Smooth muscle cell (in vitro differentiated cells): Measurements from ENCODE around the gene NMNAT1. TPM values are rescaled to one million over a fixed set of nuclear protein-coding genes. Genes with fewer than 3 reads are reported as not detected.

Source experiments
- DNase-seq: peaks from one replicate; lab custom pipeline; 2025; ENCODE audit not compliant: unreplicated experiment; lab: John Stamatoyannopoulos, UW
- H2AFZ ChIP-seq: fragments of 200-600 bp; sonication (generic); 2 replicates; pipeline ENCODE4 v1.6.0; 2016; ENCODE audit warnings: antibody characterized with exemption, low read depth, mild to moderate bottlenecking
- H3F3A ChIP-seq: fragments of 200-600 bp; sonication (generic); 2 replicates; pipeline ENCODE4 v1.6.0; 2017; ENCODE audit warnings: antibody characterized with exemption, low read depth
- H3K27ac ChIP-seq: fragments of 200-600 bp; sonication (generic); 2 replicates; pipeline ENCODE4 v1.5.1; 2016; ENCODE audit warnings: low read depth, mild to moderate bottlenecking
- H3K27me3 ChIP-seq: fragments of 200-600 bp; sonication (generic); 2 replicates; pipeline ENCODE4 v1.6.1; 2016; ENCODE audit warnings: low read depth, mild to moderate bottlenecking
- H3K36me3 ChIP-seq: fragments of 200-600 bp; sonication (generic); 2 replicates; pipeline ENCODE4 v1.5.1; 2016; ENCODE audit warnings: low read depth
- H3K4me1 ChIP-seq: fragments of 200-600 bp; sonication (generic); 2 replicates; pipeline ENCODE4 v1.5.1; 2016; ENCODE audit warnings: low read depth
- H3K4me2 ChIP-seq: fragments of 200-600 bp; sonication (generic); 2 replicates; pipeline ENCODE4 v1.6.0; 2016; ENCODE audit warnings: mild to moderate bottlenecking
- H3K4me3 ChIP-seq: fragments of 200-600 bp; sonication (generic); 2 replicates; pipeline ENCODE4 v1.5.1; 2016; ENCODE audit warnings: mild to moderate bottlenecking
- H3K79me2 ChIP-seq: fragments of 200-600 bp; sonication (generic); 2 replicates; pipeline ENCODE4 v1.6.0; 2016; ENCODE audit warnings: low read depth, mild to moderate bottlenecking
- H3K9ac ChIP-seq: fragments of 200-600 bp; sonication (generic); 2 replicates; pipeline ENCODE4 v1.6.0; 2016; ENCODE audit warnings: low read depth
- H3K9me3 ChIP-seq: fragments of 200-600 bp; sonication (generic); replicated peaks from 2 replicates; pipeline ENCODE4 v1.5.1; 2016; ENCODE audit warnings: low read depth
- H4K20me1 ChIP-seq: fragments of 200-600 bp; sonication (generic); 2 replicates; pipeline ENCODE4 v1.6.0; 2016; ENCODE audit warnings: low read depth
- WGBS: methylation state at CpG from one replicate; pipeline ENCODE4 v1.1.7; 2016; ENCODE audit warnings: low lambda C conversion rate; 5-methylcytosine and 5-hydroxymethylcytosine counted together
- polyA plus RNA-seq: library from polyadenylated mRNA; unstranded; fragments of >200 nt; fragmentation: Nextera tagmentation; extraction: Ambion mirVana; gene quantifications from 2 replicates; pipeline ENCODE4 v1.2.1, GENCODE V29; 2016
- total RNA-seq: library from RNA; depleted of rRNA; stranded (reverse); fragments of >200 nt; gene quantifications from 2 replicates; pipeline ENCODE4 v1.2.3, GENCODE V29; 2014
- TF ChIP-seq, protein P1 (sequence below): fragments of 200-600 bp; sonication (generic); IDR thresholded peaks from 2 replicates; pipeline ENCODE4 v1.5.1; 2017; ENCODE audit warnings: borderline replicate concordance, mild to moderate bottlenecking, antibody characterized with exemption; ENCODE audit not compliant: insufficient read depth, poor library complexity, severe bottlenecking

Gene NMNAT1
- total and polyA plus RNA-seq, 2 experiments from 2014 or later, result 7.4 to 9.8 TPM

DNA sequence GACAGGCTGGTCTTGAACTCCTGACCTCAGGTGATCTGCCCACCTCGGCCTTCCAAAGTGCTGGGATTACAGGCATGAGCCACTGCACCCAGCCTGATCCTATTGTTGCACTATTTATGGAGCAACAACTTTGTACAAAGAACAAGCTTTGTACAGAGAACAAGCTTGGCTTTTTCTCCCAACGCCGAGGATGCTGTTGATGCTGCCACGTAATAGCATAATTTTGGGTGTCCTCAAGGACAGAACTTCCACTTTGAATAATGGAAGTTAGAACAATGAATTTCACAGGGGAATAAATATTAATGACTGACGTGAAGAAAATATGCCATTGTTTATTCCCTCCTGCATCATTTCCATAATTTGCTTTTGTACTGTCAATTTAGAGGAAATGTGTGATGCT is 41.0 kb downstream of the NMNAT1 start:
- Histone ChIP-seq H3K9me3 (no peaks in the 10 kb centered on the region), H3K79me2 (no peaks in the 10 kb centered on the region)

DNA sequence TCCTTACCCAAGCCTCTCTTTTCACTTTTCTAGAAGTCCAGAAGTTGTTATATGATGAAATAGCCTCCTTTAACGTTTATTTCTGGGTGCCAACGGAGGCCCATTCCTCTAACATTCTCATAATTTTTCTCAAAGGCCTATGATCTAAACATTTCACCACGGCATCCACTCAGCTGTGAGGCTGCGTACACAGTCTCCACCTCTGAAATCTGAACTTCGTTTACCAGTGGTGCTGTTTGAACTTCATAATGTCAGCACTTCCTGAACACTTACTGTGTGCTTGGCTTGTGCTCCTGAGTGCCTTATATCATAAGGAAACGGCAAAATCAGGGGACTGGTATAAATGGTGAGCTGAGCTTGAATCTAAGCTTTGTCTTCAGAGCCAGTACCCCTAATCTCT is 41.7 kb downstream of the NMNAT1 start:
- Histone ChIP-seq H3K4me2 (no peak overlapping the region), H3K36me3 (no peaks in the 10 kb centered on the region), H3K27me3 (no peaks in the 10 kb centered on the region), H3K9ac (no peak overlapping the region), H3K4me1 (no peaks in the 10 kb centered on the region), H2AFZ (no peak overlapping the region), H3K4me3 (no peak overlapping the region), H3K27ac (no peak overlapping the region), H3K79me2 (no peaks in the 10 kb centered on the region), H3F3A (no peaks in the 10 kb centered on the region), H4K20me1 (no peaks in the 10 kb centered on the region), H3K9me3 (no peaks in the 10 kb centered on the region)
- no peak for DNase-seq
- WGBS, result 73% methylated on average over 6 of the region's 6 CpGs
- TF ChIP-seq, protein P1, sequence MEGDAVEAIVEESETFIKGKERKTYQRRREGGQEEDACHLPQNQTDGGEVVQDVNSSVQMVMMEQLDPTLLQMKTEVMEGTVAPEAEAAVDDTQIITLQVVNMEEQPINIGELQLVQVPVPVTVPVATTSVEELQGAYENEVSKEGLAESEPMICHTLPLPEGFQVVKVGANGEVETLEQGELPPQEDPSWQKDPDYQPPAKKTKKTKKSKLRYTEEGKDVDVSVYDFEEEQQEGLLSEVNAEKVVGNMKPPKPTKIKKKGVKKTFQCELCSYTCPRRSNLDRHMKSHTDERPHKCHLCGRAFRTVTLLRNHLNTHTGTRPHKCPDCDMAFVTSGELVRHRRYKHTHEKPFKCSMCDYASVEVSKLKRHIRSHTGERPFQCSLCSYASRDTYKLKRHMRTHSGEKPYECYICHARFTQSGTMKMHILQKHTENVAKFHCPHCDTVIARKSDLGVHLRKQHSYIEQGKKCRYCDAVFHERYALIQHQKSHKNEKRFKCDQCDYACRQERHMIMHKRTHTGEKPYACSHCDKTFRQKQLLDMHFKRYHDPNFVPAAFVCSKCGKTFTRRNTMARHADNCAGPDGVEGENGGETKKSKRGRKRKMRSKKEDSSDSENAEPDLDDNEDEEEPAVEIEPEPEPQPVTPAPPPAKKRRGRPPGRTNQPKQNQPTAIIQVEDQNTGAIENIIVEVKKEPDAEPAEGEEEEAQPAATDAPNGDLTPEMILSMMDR, result no peak

More for the DNA sequence above, 41.0 kb downstream of the NMNAT1 start:
- Histone ChIP-seq H2AFZ (no peak overlapping the region), H3K4me1 (no peaks in the 10 kb centered on the region), H3K4me2 (no peak overlapping the region), H3K9ac (no peak overlapping the region), H3F3A (no peaks in the 10 kb centered on the region), H3K27ac (no peak overlapping the region), H4K20me1 (no peaks in the 10 kb centered on the region), H3K4me3 (no peak overlapping the region), H3K36me3 (no peaks in the 10 kb centered on the region), H3K27me3 (no peaks in the 10 kb centered on the region)
- DNase-seq, result no peak
- TF ChIP-seq, protein P1, result no peak
- WGBS, result 96% methylated on average over 5 of the region's 5 CpGs

DNA sequence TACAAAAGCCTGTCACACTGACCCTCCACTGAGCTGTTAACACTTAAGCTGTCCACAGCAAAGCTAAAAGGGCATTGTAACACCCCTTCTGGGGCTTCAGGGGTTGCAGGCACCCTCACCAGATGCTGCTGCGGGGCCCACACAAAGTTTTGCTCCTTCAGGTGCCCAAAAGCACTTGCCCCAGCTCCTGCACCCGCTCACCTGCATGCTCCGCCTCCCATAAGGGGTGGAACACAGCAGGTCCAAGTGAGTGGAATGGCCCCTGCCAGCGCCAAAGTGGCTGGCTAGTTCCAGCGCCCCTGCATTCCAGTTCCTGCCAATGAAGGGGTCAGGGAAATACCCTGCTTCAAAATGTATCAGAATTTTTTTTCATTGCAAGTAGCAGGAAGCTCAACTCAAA is 46.5 kb downstream of the NMNAT1 start:
- H3K4me1 ChIP-seq, result no peaks in the 10 kb centered on the region
- no peak for DNase-seq
- H3K9me3 ChIP-seq, result no peaks in the 10 kb centered on the region
- no peak overlapping the region for H3K4me3 ChIP-seq
- no peaks in the 10 kb centered on the region for H3K79me2 ChIP-seq
- H2AFZ ChIP-seq, result no peak overlapping the region
- H4K20me1 ChIP-seq, result no peaks in the 10 kb centered on the region
- H3K4me2 ChIP-seq, result no peak overlapping the region
- peaks cover 7% of the 10 kb centered on the region for H3K27me3 ChIP-seq
- H3K27ac ChIP-seq, result no peak overlapping the region
- TF ChIP-seq, protein P1, result no peak
- no peaks in the 10 kb centered on the region for H3F3A ChIP-seq
- H3K9ac ChIP-seq, result no peak overlapping the region
- WGBS, result 86% methylated on average over 5 of the region's 5 CpGs
- H3K36me3 ChIP-seq, result no peaks in the 10 kb centered on the region

DNA sequence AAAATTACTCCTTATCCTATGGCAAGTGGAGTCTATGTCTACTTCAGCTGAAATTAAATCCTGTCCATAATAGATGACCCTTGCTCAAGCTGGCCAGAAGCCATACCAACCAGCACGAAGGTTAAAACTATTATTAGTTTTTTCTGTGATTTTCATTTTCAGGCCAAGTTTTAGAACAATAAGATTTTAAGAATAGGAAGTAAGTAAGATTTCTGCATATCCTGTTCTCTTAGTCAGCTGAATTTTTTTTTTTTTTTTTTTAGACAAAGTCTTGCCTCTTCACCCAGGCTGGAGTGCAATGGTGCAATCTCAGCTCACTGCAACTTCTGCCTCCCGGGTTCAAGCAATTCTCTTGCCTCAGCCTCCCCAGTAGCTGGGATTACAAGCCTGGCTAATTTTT is 47.7 kb downstream of the NMNAT1 start:
- Histone ChIP-seq H3K4me2 (no peak overlapping the region), H3K79me2 (no peaks in the 10 kb centered on the region), H3F3A (no peaks in the 10 kb centered on the region), H4K20me1 (no peaks in the 10 kb centered on the region), H3K9me3 (no peaks in the 10 kb centered on the region), H3K9ac (no peak overlapping the region), H2AFZ (no peak overlapping the region), H3K36me3 (no peaks in the 10 kb centered on the region), H3K27ac (no peak overlapping the region), H3K4me1 (no peaks in the 10 kb centered on the region), H3K27me3 (peaks cover 18% of the 10 kb centered on the region), H3K4me3 (no peak overlapping the region)
- no peak for DNase-seq
- TF ChIP-seq, protein P1, result no peak
- WGBS, result 87% methylated on average over 2 of the region's 2 CpGs
